HEK293T (cell line): ENCODE results near the gene MIEF2.

ENCODE experiments used
- BHLHE40 ChIP-seq: fragments of 450-650 bp; IDR thresholded peaks from 2 replicates; pipeline ENCODE4 v1.6.1; 2016; ENCODE audit warnings: mild to moderate bottlenecking, moderate library complexity, borderline replicate concordance
- CTBP1 ChIP-seq: fragments of 450-650 bp; IDR thresholded peaks from 2 replicates; pipeline ENCODE4 v1.6.1; 2016; ENCODE audit warnings: borderline replicate concordance
- ELF4 ChIP-seq: fragments of 450-650 bp; IDR thresholded peaks from 2 replicates; pipeline ENCODE4 v1.6.1; 2017; ENCODE audit warnings: antibody characterized with exemption
- FOXA1 ChIP-seq: fragments of 450-650 bp; IDR thresholded peaks from 2 replicates; pipeline ENCODE4 v1.6.1; 2016; ENCODE audit warnings: mild to moderate bottlenecking
- FOXK2 ChIP-seq: fragments of 450-650 bp; IDR thresholded peaks from 2 replicates; pipeline ENCODE4 v1.6.1; 2016; ENCODE audit warnings: mild to moderate bottlenecking
- FOXM1 ChIP-seq: fragments of 450-650 bp; IDR thresholded peaks from 2 replicates; pipeline ENCODE4 v1.6.1; 2017; ENCODE audit warnings: mild to moderate bottlenecking, borderline replicate concordance
- L3MBTL2 ChIP-seq: fragments of 450-650 bp; conservative IDR thresholded peaks from 2 replicates; pipeline ENCODE4 v1.6.1; 2016; ENCODE audit warnings: mild to moderate bottlenecking
- SP1 ChIP-seq: fragments of 450-650 bp; IDR thresholded peaks from 2 replicates; pipeline ENCODE4 v1.6.1; 2017
- SUZ12 ChIP-seq: fragments of 450-650 bp; IDR thresholded peaks from 2 replicates; pipeline ENCODE4 v1.6.1; 2016; ENCODE audit warnings: mild to moderate bottlenecking
- TARDBP ChIP-seq: fragments of 450-650 bp; IDR thresholded peaks from 2 replicates; pipeline ENCODE4 v1.6.1; 2016
- TF ChIP-seq, protein P1 (sequence below): fragments of 450-650 bp; IDR thresholded peaks from 2 replicates; pipeline ENCODE4 v1.6.1; 2016

DNA sequence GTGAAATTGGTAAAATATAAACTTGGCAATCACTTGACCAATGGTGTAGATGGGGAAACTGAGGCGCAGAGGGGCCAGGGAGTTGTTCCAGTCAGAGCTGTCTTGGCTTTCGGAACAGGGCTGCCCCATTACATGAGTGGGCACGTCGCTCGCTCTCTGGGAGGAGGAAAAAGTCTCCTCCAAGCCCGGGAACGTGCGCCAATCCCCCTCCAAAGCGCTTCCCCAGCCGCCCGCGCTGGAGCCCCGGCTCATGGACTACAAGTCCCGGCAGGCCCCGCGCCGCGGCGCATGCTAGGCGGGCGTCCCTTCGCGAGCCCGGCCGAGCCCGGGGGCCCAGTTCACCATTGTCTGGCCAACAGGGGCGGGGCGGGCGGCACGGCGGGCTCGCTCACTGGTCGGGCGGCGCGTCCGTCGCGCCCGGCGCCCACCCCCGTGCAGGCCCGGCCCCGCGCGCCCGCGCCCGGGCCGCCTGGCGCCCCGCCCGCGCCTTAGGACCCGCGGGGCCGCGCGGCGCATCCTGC is 35.3 kb upstream of the MIEF2 start, which contains the start of gene LLGL1:
- TF ChIP-seq L3MBTL2 (peak; percentile 52), FOXA1 (no peak), FOXK2 (no peak), SP1 (no peak), BHLHE40 (no peak), FOXM1 (no peak), ELF4 (no peak), SUZ12 (no peak), TARDBP (no peak), CTBP1 (no peak)
- TF ChIP-seq, protein P1, sequence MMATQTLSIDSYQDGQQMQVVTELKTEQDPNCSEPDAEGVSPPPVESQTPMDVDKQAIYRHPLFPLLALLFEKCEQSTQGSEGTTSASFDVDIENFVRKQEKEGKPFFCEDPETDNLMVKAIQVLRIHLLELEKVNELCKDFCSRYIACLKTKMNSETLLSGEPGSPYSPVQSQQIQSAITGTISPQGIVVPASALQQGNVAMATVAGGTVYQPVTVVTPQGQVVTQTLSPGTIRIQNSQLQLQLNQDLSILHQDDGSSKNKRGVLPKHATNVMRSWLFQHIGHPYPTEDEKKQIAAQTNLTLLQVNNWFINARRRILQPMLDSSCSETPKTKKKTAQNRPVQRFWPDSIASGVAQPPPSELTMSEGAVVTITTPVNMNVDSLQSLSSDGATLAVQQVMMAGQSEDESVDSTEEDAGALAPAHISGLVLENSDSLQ: peak; percentile 87
